HG03565 (cell line): ENCODE measurements around the gene HAUS1.
A peak's percentile ranks its signal among the peaks of the same experiment; 100 is the strongest.
"Not testable (repeated sequence)": the region's sequence is repeated elsewhere in the genome, so short reads cannot be mapped to it uniquely, and the experiment has no call there.

Source experiments
- ATAC-seq: cut with Tn5 transposase; IDR thresholded peaks from one replicate; pipeline ENCODE4 v1.9.1; 2021; ENCODE audit warnings: mild to moderate bottlenecking, moderate library complexity; ENCODE audit not compliant: unreplicated experiment

Gene HAUS1

GRCh38 chr18:46156124-46156745, 52.0 kb downstream of the HAUS1 start:
- no peak for ATAC-seq

DNA sequence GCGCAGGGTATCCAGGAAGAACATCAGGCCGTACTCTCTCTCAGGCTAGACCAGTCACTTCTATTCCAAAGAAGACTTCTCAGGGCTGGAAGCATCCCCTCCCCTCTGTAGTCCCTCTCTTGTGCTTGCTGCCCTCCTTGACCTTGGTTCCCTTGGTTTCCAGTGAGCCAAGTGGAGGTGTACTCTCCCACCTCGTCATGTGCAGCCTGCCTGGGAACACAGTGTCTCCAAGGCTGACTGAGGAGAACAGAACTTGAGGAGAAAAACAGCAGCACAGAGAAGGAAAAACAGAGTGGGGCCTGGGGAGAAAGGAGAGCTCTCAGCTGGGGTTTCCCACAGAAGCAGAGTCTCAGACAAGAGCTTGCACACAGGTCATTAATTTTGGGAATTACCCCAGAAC, 52.7 kb downstream of the HAUS1 start:
- no peak for ATAC-seq

DNA sequence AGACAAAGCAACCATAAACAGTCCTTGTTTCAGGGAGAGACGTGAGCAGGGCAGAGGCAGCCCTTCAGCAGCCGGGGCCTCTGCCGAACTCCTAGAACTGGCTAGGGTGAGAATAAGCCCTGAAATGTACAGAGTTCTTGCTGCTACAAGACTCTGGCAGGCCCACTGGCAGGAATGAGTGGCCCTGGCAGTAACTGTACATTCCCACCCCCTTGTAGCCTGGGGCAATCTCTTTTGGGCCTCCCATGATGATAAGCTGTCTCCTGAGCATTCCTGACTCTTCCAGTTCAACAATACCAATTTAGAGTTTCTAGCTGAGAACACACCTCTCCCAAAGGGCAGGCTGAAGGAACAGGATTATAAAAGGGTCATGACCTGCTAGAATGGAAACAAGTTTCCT, 54.3 kb downstream of the HAUS1 start:
- ATAC-seq = no peak

GRCh38 chr18:46160050-46160798, 56.0 kb downstream of the HAUS1 start:
- no peak for ATAC-seq

- ATAC-seq = not testable (repeated sequence)
Measured at GRCh38 chr18:46160840-46161239, 56.7 kb downstream of the HAUS1 start.

DNA sequence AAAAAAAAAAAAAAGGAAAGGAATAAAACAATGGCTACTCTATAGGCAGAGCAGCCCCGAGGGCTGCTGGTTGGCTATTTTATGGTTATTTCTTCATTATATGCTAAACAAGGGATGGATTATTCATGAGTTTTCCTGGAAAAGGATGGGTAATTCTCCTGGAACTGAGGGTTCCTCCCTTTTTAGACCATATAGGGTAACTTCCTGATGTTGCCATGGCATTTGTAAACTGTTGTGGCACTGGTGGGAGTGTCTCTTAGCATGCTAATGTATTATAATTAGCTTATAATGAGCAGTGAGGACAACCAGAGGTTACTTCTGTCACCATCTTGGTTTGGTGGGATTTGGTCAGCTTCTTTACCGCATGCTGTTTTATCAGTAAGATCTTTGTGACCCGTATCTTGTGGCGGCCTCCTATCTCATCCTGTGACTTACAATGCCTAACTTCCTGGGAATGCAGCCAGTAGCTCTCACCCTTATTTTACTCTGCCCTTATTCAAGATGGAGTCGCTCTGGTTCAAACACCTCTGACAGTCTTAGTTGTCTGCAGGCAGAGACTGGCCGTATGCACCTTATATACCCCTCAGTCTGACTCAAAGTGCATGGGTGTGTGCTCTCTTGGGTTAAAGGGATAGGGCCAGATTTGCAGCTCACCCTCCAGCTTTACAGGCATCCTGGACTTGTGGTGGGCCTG, 57.7 kb downstream of the HAUS1 start:
- no peak for ATAC-seq

- no peak for ATAC-seq
Measured at GRCh38 chr18:46163091-46163490, 58.9 kb downstream of the HAUS1 start.

- no peak for ATAC-seq
Measured at GRCh38 chr18:46163941-46164499, 59.8 kb downstream of the HAUS1 start.

DNA sequence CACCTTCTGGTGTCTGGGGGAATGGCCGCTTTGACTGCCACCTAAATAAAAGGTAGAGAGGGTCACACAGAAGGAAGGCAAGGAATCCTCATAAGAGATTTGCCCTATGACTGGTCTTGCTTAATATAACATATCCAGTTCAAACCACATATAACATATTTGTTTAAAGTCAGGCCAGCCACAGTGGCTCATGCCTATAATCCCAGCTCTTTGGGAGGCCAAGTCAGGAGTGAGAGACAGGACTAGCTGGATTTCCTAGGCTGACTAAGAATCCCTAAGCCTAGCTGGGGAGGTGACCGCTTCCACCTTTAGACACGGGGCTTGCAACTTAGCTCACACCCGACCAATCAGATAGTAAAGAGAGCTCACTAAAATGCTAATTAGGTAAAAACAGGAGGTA, 60.3 kb downstream of the HAUS1 start:
- not testable (repeated sequence) for ATAC-seq

- no peak for ATAC-seq
Measured at GRCh38 chr18:46164920-46165319, 60.7 kb downstream of the HAUS1 start.

GRCh38 chr18:46166261-46166970, 62.2 kb downstream of the HAUS1 start:
- no peak for ATAC-seq

DNA sequence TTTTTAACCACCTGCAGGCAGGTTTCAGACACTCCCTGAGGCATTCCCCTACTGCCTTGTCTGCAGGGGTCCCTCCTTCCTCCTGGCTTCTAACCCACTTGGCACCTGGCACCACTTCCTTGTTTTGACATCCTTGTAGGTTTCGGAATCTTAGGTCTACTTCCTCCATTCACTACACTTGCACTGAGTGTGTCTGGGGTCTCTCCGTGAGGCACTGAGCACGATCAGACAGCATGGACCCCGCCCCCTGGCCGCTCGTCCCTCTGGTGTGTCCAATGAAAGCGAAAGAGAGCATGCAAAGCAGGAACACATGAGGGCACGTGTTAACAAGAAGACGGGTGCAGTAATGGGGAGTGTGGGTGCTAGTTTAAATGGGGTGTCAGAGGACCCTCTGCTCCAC, 63.8 kb downstream of the HAUS1 start:
- ATAC-seq = peak; percentile 67

DNA sequence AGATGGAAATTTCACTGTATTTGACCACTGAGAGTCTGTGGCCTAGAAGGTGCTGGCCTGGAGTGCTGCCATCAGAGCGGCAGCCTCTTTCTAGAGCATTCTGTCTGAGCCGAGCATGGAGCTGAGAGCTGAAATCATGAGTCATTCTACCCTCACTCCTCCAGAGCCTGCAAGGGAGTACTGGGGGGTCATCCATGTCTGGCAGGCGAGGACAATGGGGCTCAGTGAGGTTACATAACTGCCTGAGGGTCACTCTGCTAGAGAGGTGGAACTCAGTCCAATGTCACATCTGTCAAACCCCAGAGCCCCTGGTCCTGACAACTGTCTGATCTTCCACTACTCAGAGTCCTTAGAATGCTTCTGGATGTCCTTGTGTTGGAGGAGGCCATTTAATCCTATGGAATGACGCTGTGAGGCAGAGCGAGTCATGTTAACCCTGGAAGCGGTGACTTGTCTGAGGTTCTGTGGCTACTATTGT, 65.3 kb downstream of the HAUS1 start:
- ATAC-seq = no peak

- ATAC-seq = no peak
Measured at GRCh38 chr18:46171331-46171730, 67.1 kb downstream of the HAUS1 start.

GRCh38 chr18:46173393-46174341, 69.5 kb downstream of the HAUS1 start:
- ATAC-seq = peak; percentile 75

GRCh38 chr18:46174342-46175041, 70.3 kb downstream of the HAUS1 start:
- no peak for ATAC-seq

DNA sequence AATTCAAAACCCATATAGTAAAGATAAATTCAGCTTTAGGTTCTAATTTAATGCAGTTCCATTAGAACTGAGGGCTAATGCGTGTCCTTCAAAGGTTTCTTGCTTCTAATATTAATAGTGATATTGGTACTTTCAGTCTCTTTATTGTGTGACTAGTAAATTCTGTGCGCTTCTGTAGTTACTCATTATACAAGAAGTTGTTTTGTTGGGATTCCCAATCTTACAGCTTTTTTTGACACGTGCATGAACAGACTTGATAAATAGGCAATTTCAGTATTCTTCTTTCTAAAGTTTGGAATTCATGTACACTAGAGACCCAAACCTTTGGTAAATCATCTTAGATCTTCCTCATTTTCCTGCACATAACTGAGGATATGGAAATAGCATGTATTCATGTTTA, 71.8 kb downstream of the HAUS1 start:
- no peak for ATAC-seq
